HG02943 (cell line): ENCODE data around the gene RCAN2.

Experiments used
- ATAC-seq: cut with Tn5 transposase; IDR thresholded peaks from one replicate; pipeline ENCODE4 v1.9.1; 2021; ENCODE audit warnings: mild to moderate bottlenecking, low read depth, moderate library complexity; ENCODE audit not compliant: unreplicated experiment

RCAN2 gene

GRCh38 chr6:46189726-46190125 lies 301.5 kb downstream of the RCAN2 start:
- ATAC-seq: no peak

GRCh38 chr6:46186583-46186982 lies 304.7 kb downstream of the RCAN2 start:
- ATAC-seq: no peak

DNA sequence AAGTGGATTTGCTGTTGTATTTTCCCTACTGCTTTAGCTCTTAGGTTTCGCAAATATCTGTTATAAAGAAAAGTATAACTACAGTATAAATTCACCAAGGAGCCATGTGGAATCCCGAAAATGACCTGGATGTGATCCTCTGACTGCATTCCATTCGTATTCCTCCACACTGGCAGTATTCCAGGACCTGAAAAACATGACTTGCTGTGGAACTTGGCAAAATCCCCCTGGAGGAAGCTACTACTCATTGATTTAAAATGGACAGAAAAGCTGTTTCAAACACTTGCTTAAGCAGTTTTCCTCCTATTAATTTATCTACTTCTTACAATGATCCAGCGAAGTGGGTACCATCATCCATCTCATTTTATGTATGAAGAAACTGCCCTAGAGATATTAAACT lies 307.1 kb downstream of the RCAN2 start:
- no peak for ATAC-seq

DNA sequence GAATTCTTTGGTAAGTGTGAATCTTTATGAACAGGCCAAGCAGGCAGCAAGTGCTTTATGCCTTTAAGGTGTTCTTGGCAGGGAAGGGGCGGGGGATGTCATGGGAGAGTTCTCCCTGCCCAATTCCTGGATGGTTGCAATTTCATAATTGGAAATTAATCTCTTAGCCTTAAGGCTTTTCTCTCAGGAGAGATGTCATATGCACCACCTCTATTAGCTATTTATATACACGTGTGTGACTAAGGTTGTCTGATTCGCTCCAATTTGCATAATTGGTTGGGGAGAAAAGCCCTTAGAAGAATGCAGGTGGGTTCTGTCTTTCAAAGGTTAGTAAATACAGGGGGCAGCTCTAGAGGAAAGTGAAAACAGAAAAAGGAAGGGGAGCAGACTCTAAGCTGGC lies 315.3 kb downstream of the RCAN2 start:
- no peak for ATAC-seq

DNA sequence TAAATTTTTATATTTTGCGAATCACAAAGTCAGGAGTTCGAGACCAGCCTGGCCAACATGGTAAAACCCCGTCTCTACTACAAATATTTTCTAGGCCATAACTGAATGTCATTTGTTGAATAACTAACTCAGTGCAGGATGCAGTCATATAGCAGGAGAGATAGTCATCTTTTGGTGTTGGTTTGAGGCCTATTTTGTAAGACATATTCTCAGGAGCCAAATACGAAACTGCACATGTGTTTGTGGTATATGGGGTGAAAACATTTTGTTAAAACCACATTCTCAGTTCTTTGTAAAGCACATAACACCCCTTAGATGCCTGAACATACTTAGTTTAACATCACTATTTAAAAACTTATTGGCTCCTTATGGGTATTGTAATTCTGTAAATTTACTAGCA lies 315.8 kb downstream of the RCAN2 start:
- peak; percentile 84 for ATAC-seq

GRCh38 chr6:46174904-46175303 lies 316.3 kb downstream of the RCAN2 start:
- no peak for ATAC-seq

- no peak for ATAC-seq
These were observed 319.1 kb downstream of the RCAN2 start for GRCh38 chr6:46172176-46172575.
